ENCODE results near the gene VWA8.

VWA8 gene

DNA sequence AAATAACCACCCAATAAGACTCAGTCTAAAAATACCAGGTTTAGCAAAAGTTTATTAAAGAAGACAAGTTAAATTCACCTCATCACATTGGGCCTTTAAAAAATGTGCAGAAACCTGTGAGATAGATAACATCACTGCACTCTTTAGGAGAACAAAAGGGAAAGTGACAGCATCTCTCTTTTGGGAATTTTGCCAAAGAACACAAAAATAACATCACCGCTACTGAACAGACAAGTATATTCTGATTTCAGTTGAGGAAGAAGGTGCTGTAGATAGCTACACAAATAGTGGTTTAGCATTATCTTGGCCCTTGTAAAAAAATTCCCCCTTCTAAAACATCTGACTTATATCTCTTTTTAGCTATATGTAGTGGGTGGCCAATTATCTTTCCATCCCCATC is 244.7 kb downstream of the VWA8 start:
- no peaks in the 10 kb centered on the region for H3K9me3 ChIP-seq (ENCODE audit: low read length)
- H3K4me3 ChIP-seq (ENCODE audit: low read depth in 1 of 2, low read length in 2 of 2) = no peak overlapping the region
- no peak overlapping the region for H3K27ac ChIP-seq (ENCODE audit: low read depth, low read length)
- peaks cover 6% of the 10 kb centered on the region for H3K36me3 ChIP-seq (ENCODE audit: insufficient read depth, low read length)
- H3K27me3 ChIP-seq (ENCODE audit: control insufficient read depth in 1 of 2, insufficient read depth in 2 of 2, low read length in 2 of 2) = no peaks in the 10 kb centered on the region
- H3K4me1 ChIP-seq (ENCODE audit: insufficient read depth, low read length) = no peaks in the 10 kb centered on the region
- no peak overlapping the region for H3K9ac ChIP-seq (ENCODE audit: low read length)

DNA sequence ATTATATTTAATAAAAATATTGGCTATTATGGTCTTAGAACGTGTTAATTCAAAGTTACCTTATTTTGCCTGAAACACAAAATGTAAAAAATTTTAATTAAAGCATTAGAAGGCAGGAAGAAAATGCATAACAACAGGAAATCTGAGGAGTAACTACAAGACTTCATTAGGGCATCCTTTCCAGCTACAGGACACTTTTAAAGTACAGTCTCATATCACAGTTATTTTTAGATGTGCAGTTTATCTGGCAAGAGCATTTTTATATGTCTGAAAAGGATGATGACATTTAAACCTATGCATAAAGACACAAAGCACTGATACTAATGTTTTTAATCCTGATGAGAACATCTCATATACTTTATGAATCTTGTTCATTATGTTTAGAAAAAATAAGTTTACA is 247.5 kb downstream of the VWA8 start:
- no peak overlapping the region for H3K27ac ChIP-seq (ENCODE audit: low read depth, low read length)
- H3K9me3 ChIP-seq (ENCODE audit: low read length) = no peaks in the 10 kb centered on the region
- no peaks in the 10 kb centered on the region for H3K27me3 ChIP-seq (ENCODE audit: control insufficient read depth in 1 of 2, insufficient read depth in 2 of 2, low read length in 2 of 2)
- H3K4me3 ChIP-seq (ENCODE audit: low read depth in 1 of 2, low read length in 2 of 2) = no peak overlapping the region
- no peaks in the 10 kb centered on the region for H3K36me3 ChIP-seq (ENCODE audit: insufficient read depth, low read length)
- peaks cover 8% of the 10 kb centered on the region for H3K4me1 ChIP-seq (ENCODE audit: insufficient read depth, low read length)
- H3K9ac ChIP-seq (ENCODE audit: low read length) = no peak overlapping the region

DNA sequence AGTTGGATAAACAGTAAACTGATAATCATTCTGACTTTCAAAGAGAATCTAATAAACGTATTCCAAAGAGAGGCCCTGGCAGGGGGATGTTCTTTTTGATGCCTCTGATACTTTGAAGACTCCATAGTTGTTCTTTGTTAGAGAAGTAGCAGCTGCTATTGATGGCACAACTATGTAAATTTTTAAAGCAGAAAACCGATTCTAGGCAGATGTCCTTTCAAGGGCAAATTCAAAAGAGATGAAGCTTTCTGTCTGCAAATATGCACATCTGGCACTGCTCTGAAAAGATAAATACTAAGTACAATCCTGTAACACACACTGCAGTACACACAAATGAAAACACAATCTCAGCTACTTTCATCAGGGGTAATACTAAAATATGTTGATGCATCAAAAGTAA is 250.1 kb downstream of the VWA8 start:
- Histone ChIP-seq H3K27me3 (ENCODE audit: control insufficient read depth in 1 of 2, insufficient read depth in 2 of 2, low read length in 2 of 2) (no peaks in the 10 kb centered on the region), H3K9me3 (ENCODE audit: low read length) (no peaks in the 10 kb centered on the region), H3K4me3 (ENCODE audit: low read depth in 1 of 2, low read length in 2 of 2) (no peak overlapping the region), H3K4me1 (ENCODE audit: insufficient read depth, low read length) (peaks cover 24% of the 10 kb centered on the region), H3K36me3 (ENCODE audit: insufficient read depth, low read length) (no peaks in the 10 kb centered on the region), H3K27ac (ENCODE audit: low read depth, low read length) (no peak overlapping the region), H3K9ac (ENCODE audit: low read length) (no peak overlapping the region)

DNA sequence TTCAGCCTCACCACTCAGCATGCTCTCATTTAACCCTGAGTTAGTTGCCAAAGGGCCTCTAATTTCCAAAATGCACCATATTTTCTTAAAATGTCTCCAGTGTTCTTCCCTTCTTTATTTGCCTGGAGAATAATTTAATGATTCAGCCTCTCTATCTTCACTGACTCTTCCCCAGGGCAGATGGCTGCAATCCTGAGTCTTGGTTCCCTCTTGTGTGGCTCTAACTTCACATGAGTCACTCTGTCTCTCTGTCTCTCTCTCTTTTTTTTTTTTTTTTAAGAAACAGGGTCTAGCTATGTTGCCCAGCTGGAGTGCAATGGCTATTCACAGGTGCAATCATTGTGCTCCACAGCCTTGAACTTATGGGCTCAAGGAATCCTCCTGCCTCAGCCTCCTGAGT is 251.4 kb downstream of the VWA8 start:
- peaks cover 24% of the 10 kb centered on the region for H3K4me1 ChIP-seq (ENCODE audit: insufficient read depth, low read length)

DNA sequence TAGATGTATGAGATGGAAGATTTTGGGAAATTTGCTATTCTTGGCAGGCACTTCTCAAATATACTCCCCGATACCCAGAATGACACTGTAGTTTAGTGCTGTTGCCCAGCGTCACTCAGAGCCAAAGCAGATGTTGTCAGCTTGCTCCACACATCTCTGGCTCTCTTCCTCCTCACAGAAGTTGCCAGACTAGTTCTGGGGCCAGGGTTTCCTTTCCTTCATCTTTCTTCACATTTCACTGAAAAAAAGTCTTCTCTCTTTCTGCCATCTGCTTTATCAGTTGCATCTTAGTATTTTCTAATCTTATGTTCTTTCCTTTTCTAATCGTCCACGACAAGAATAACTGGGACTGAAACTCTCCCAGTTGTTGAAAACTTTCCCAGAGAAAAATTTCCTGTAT is 252.2 kb downstream of the VWA8 start:
- H3K9me3 ChIP-seq (ENCODE audit: low read length) = no peaks in the 10 kb centered on the region
- no peaks in the 10 kb centered on the region for H3K36me3 ChIP-seq (ENCODE audit: insufficient read depth, low read length)
- no peak overlapping the region for H3K4me3 ChIP-seq (ENCODE audit: low read depth in 1 of 2, low read length in 2 of 2)
- no peak overlapping the region for H3K27ac ChIP-seq (ENCODE audit: low read depth, low read length)
- H3K27me3 ChIP-seq (ENCODE audit: control insufficient read depth in 1 of 2, insufficient read depth in 2 of 2, low read length in 2 of 2) = no peaks in the 10 kb centered on the region
- peaks cover 24% of the 10 kb centered on the region for H3K4me1 ChIP-seq (ENCODE audit: insufficient read depth, low read length)
- no peak overlapping the region for H3K9ac ChIP-seq (ENCODE audit: low read length)

More for the DNA sequence above, 251.4 kb downstream of the VWA8 start:
- no peak overlapping the region for H3K4me3 ChIP-seq (ENCODE audit: low read depth in 1 of 2, low read length in 2 of 2)
- no peaks in the 10 kb centered on the region for H3K36me3 ChIP-seq (ENCODE audit: insufficient read depth, low read length)
- no peaks in the 10 kb centered on the region for H3K9me3 ChIP-seq (ENCODE audit: low read length)
- H3K9ac ChIP-seq (ENCODE audit: low read length) = no peak overlapping the region
- H3K27me3 ChIP-seq (ENCODE audit: control insufficient read depth in 1 of 2, insufficient read depth in 2 of 2, low read length in 2 of 2) = no peaks in the 10 kb centered on the region
- no peak overlapping the region for H3K27ac ChIP-seq (ENCODE audit: low read depth, low read length)

DNA sequence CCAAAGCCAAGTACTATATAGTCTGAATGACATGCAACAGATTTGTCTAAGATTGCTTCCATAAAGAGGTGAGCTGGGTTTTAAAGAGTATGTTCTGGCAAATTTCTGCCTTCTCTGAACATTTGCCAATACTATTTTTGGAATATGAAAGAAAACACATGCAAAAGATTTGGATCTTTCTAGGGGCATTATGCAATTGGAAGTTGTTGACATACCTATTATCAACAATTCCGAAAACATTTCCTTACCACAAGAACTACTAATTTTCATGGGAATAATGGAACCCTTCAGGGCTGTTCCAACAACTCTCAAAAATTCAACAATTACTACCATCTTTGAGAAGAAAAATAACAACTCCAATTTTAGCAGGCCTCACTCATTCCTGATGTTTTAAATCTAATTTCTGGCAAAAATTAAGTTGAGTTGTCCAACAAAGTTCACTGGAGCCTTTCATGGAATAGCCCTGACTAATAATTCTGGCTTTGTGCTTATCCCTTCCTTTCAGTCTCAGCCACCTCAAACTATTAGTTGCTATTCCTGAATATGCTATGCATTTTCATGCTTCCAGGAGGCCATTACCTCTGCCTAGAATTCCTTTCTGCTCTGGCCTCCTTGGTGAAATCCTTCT is 253.6 kb downstream of the VWA8 start:
- H3K36me3 ChIP-seq (ENCODE audit: insufficient read depth, low read length) = no peaks in the 10 kb centered on the region
- H3K9me3 ChIP-seq (ENCODE audit: low read length) = no peaks in the 10 kb centered on the region
- H3K9ac ChIP-seq (ENCODE audit: low read length) = no peak overlapping the region
- H3K27ac ChIP-seq (ENCODE audit: low read depth, low read length) = no peak overlapping the region
- peaks cover 34% of the 10 kb centered on the region for H3K4me1 ChIP-seq (ENCODE audit: insufficient read depth, low read length)
- H3K27me3 ChIP-seq (ENCODE audit: control insufficient read depth in 1 of 2, insufficient read depth in 2 of 2, low read length in 2 of 2) = no peaks in the 10 kb centered on the region
- no peak overlapping the region for H3K4me3 ChIP-seq (ENCODE audit: low read depth in 1 of 2, low read length in 2 of 2)

DNA sequence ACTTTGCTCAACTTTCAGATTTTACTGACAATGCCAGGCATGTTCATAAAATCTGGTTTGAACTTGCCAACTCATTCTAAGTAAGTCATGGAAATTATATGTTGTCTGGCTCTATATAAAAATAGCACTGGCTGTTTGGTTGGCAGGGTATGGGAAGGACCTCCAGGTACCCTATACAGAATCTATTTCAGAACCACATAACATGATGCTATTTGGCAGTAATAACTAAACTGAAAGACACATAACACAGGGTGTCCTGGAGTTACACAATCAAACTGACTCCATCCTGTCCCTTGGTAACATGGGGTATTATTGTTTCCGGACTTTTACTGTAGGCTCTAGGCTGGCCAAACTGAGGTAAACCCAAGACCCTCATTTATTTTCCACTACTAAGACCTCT is 254.8 kb downstream of the VWA8 start:
- Histone ChIP-seq H3K4me1 (ENCODE audit: insufficient read depth, low read length) (peaks cover 42% of the 10 kb centered on the region), H3K9me3 (ENCODE audit: low read length) (no peaks in the 10 kb centered on the region), H3K27ac (ENCODE audit: low read depth, low read length) (no peak overlapping the region), H3K27me3 (ENCODE audit: control insufficient read depth in 1 of 2, insufficient read depth in 2 of 2, low read length in 2 of 2) (no peaks in the 10 kb centered on the region), H3K9ac (ENCODE audit: low read length) (no peak overlapping the region), H3K36me3 (ENCODE audit: insufficient read depth, low read length) (no peaks in the 10 kb centered on the region), H3K4me3 (ENCODE audit: low read depth in 1 of 2, low read length in 2 of 2) (no peak overlapping the region)

DNA sequence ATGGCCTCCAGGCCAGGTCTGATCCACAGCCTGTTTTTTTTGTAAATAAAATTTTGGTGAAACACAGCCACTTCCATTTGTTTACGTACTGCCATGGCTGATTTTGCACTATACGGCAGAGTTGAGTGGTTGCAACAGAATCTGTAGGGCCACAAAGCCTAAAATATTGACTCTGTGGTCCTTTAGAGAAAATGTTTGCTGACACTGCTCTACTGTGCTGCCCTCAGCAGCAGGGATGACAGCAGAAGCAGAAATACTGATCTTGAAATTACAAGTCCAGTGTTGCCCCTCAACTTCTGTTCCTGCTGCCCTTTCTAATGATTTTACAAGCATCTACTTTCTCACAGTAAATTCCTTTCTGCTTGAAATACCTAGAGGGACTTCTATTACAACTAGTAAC is 258.4 kb downstream of the VWA8 start:
- H3K27me3 ChIP-seq (ENCODE audit: control insufficient read depth in 1 of 2, insufficient read depth in 2 of 2, low read length in 2 of 2) = no peaks in the 10 kb centered on the region
- H3K9me3 ChIP-seq (ENCODE audit: low read length) = no peaks in the 10 kb centered on the region
- H3K4me1 ChIP-seq (ENCODE audit: insufficient read depth, low read length) = peaks cover 39% of the 10 kb centered on the region
- no peak overlapping the region for H3K27ac ChIP-seq (ENCODE audit: low read depth, low read length)
- H3K36me3 ChIP-seq (ENCODE audit: insufficient read depth, low read length) = no peaks in the 10 kb centered on the region
- H3K9ac ChIP-seq (ENCODE audit: low read length) = no peak overlapping the region
- H3K4me3 ChIP-seq (ENCODE audit: low read depth in 1 of 2, low read length in 2 of 2) = no peak overlapping the region

DNA sequence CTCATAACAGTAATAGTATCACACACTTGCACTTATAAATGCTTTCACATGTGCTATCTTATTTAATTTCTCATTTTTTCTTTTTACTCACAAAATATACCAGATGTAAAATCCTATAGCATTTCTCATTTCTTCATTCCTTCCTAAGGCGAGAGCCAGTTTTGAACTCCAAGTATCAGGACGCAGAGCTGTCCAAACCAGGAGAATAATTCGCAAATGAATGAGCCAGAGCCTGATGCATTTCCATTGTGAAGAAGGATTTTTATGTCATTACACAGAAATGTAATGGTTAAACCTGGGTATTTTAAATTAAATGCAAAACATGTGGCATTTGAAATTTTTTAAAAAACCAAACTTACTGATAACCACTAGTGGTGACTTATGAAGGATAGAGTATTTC is 259.2 kb downstream of the VWA8 start:
- no peaks in the 10 kb centered on the region for H3K9me3 ChIP-seq (ENCODE audit: low read length)
- no peak overlapping the region for H3K9ac ChIP-seq (ENCODE audit: low read length)

DNA sequence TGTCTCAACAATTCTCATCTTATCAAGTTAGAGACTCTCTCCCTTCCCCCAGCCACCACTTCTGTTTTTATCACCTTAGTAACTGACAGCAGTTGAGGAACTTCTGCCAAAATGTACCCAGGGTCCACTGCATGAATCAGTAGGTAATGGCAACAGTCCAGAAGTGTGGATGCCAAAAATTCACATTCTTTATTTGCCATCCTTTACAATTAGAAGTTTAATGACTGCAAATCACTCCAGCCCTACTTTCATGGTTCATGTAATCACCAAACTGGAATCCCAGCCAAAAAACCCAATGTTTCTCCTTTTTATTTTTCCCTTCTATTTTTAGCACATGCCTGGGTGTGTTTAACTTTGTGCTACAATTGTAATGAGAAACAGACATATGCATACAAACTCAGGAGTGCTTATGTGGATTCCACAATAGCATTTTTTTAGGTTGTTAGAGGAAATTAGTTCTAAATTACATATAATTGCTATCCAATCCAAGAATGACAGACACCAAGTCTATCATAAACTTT is 260.1 kb downstream of the VWA8 start:
- peaks cover 33% of the 10 kb centered on the region for H3K4me1 ChIP-seq (ENCODE audit: insufficient read depth, low read length)
- H3K36me3 ChIP-seq (ENCODE audit: insufficient read depth, low read length) = no peaks in the 10 kb centered on the region
- no peak overlapping the region for H3K4me3 ChIP-seq (ENCODE audit: low read depth in 1 of 2, low read length in 2 of 2)
- no peaks in the 10 kb centered on the region for H3K9me3 ChIP-seq (ENCODE audit: low read length)
- H3K27ac ChIP-seq (ENCODE audit: low read depth, low read length) = no peak overlapping the region
- H3K9ac ChIP-seq (ENCODE audit: low read length) = no peak overlapping the region
- no peaks in the 10 kb centered on the region for H3K27me3 ChIP-seq (ENCODE audit: control insufficient read depth in 1 of 2, insufficient read depth in 2 of 2, low read length in 2 of 2)

More for the DNA sequence above, 259.2 kb downstream of the VWA8 start:
- Histone ChIP-seq H3K4me1 (ENCODE audit: insufficient read depth, low read length) (peaks cover 35% of the 10 kb centered on the region), H3K27ac (ENCODE audit: low read depth, low read length) (no peak overlapping the region), H3K27me3 (ENCODE audit: control insufficient read depth in 1 of 2, insufficient read depth in 2 of 2, low read length in 2 of 2) (no peaks in the 10 kb centered on the region), H3K36me3 (ENCODE audit: insufficient read depth, low read length) (no peaks in the 10 kb centered on the region), H3K4me3 (ENCODE audit: low read depth in 1 of 2, low read length in 2 of 2) (no peak overlapping the region)

DNA sequence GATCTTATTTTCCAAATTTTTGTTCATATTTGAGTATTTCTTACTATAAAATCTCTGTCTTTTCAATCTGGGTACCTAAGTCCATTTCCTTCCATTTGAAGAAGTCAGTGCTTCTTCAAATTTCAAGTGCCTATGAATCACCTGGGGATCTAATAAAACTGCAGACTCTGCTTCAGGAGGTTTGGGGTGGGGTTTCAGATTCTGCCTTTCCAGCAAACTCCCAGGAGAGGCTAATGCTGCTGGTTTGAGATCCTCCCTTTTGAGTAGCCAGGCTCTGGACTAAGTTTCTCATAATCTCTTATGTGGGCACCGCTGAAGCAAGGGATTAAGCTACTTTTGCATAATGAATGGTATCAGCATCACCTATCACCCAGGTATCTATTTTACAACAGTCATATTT is 261.1 kb downstream of the VWA8 start:
- no peak overlapping the region for H3K27ac ChIP-seq (ENCODE audit: low read depth, low read length)
- no peak overlapping the region for H3K9ac ChIP-seq (ENCODE audit: low read length)
- no peaks in the 10 kb centered on the region for H3K9me3 ChIP-seq (ENCODE audit: low read length)
- no peaks in the 10 kb centered on the region for H3K27me3 ChIP-seq (ENCODE audit: control insufficient read depth in 1 of 2, insufficient read depth in 2 of 2, low read length in 2 of 2)
- H3K4me3 ChIP-seq (ENCODE audit: low read depth in 1 of 2, low read length in 2 of 2) = no peak overlapping the region
- peaks cover 41% of the 10 kb centered on the region for H3K4me1 ChIP-seq (ENCODE audit: insufficient read depth, low read length)
- no peaks in the 10 kb centered on the region for H3K36me3 ChIP-seq (ENCODE audit: insufficient read depth, low read length)

DNA sequence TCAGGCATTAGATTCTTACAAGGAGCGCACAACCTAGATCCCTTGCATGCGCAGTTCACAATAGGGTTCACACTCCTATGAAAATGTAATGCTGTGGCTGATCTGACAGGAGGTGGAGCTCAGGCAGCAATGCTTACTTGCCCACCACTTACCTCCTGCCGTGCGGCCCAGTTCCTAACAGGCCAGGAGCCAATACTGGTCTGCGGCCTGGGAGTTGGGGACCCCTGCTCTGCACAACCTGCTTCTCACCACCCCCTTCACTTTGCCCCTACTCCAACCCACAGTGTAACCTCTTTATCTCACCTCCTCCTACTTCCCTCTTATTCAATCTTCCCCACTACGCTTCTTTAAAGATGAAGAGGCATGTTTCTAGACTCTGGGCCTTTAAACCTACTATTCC is 263.3 kb downstream of the VWA8 start:
- Histone ChIP-seq H3K9me3 (ENCODE audit: low read length) (no peaks in the 10 kb centered on the region), H3K27me3 (ENCODE audit: control insufficient read depth in 1 of 2, insufficient read depth in 2 of 2, low read length in 2 of 2) (no peaks in the 10 kb centered on the region), H3K36me3 (ENCODE audit: insufficient read depth, low read length) (no peaks in the 10 kb centered on the region), H3K27ac (ENCODE audit: low read depth, low read length) (no peak overlapping the region), H3K9ac (ENCODE audit: low read length) (no peak overlapping the region), H3K4me1 (ENCODE audit: insufficient read depth, low read length) (peaks cover 34% of the 10 kb centered on the region), H3K4me3 (ENCODE audit: low read depth in 1 of 2, low read length in 2 of 2) (no peak overlapping the region)

Data from muscle layer of colon (tissue), 2 donors.